Activated gamma-delta T cell treated with anti-CD3 and anti-CD28 coated beads, Interleukin-2, amount 50 U/mL, for 16 hours (primary cell): ENCODE results near the gene SLC39A6.
"Not testable (repeated sequence)": the region's sequence is repeated elsewhere in the genome, so short reads cannot be mapped to it uniquely, and the experiment has no call there.

Source experiments
- DNase-seq: peaks from one replicate; pipeline ENCODE4 v3.0.0-alpha.2; 2020; ENCODE audit warnings: low read depth

Gene SLC39A6

GRCh38 chr18:36135264-36135663 is 6.1 kb upstream of the SLC39A6 start:
- DNase-seq = no peak

- no peak for DNase-seq
Observed at GRCh38 chr18:36132756-36133155, 3.6 kb upstream of the SLC39A6 start.

DNA sequence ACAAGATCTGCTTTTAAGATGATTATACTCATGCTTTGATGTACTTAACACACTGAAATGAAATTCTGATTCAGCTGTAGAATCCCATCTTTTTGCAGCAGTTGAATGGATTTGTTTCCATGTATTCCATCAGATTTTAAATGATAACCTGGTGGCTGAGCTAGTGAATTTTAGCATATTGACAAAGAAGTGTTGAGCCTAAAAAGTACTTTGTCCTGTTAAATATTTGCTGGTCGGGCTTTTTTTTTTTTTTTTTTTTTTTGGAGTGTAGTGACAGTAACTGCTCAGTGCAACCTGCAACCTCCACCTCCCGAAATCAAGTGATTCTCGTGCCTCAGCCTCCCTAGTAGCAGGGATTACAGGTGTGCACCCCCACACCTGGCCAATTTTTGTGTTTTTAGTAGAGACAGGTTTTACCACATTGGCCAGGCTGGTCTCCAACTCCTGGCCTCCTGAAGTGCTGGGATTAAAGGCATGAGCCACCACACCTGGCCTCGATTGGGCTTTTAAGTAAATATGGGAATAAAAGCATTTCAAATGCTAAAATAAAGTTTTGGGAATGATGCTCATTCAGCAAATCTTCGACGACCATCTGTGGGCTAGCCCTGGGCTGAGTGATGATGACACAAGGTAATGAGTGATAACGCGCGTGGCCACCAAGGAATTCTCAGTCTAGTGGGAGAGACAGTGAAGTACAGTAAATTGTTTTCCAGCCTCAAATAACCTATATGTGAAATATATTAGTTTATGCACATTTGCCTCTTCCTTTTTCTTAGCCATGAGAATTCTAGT is 2.7 kb upstream of the SLC39A6 start:
- DNase-seq = no peak

- DNase-seq = no peak
Observed at GRCh38 chr18:36130883-36131653, 1.9 kb upstream of the SLC39A6 start.

DNA sequence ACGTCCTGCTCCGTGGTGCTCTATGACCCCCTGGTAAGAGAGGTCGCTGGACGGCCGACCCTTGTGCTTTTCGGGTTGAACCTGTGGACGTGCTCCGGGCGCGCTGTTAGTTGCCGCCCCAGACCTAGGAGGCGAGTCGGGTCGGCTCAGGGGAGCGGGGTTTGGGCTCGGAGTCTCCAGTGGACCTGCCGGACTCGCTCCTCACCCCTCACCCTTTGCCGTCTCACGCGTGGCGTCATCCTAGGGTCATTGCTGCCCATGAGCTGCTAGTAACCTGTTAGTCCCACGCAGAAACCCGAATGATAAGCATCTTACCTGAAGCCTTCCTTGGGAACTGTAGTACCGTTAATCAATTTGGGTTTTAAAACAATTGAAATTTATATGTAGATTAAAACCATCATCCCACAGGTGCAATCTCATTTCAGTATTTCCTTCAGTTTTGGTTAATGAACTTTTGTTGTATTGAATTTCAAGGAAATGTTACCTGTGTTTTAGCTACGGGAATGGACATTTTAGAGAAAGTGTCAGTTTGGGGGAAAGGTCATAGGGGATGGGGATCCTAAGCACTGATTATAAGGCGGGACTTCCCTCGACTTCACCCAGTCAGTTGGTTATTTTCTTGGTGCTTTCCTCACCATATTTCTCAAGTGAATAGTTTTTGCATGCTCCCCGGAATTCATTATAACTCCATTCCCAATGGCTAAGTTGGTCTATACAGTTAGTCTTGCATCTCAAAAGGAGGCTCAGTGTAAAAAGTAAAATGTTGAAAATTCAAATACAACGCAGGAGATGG is 1.1 kb upstream of the SLC39A6 start:
- DNase-seq = no peak

DNA sequence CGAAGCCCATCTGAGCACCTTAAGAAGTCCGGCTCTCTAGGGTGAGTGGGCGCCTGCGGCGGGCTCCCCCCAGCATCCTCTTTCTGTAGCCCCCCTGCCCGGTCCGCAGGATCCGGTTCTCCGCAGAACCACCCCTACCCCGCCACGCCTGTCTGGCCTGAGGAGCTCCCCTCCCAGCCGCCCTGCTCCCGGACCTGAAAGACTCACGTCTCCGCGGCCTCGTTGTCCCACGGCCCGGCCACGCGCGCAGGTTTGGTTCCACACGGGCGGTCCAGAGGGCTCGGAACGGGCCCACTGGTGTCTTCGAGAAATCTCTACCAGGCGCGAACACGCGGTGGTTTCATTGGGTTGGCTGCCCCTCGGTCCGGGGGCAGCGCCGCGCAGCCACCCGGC is 237 bp downstream of the SLC39A6 start:
- DNase-seq = peak; percentile 10

DNA sequence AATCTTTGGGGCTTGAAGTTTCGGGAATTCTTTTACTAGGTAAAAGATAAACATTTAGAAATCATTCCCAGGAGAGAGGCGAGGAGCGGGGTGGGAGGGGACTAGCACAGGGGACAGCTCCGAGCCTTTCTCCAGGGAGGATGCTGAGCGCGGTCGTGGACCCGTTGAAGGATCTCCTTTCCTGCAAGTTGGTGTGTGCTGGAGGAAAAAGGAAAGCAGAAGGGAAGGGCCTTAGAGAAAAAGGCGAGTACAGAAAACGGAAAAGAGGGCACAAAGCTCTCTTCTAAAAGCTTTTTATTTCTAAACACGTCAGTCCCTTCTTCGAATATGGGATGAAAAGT is 640 bp downstream of the SLC39A6 start:
- DNase-seq = no peak

DNA sequence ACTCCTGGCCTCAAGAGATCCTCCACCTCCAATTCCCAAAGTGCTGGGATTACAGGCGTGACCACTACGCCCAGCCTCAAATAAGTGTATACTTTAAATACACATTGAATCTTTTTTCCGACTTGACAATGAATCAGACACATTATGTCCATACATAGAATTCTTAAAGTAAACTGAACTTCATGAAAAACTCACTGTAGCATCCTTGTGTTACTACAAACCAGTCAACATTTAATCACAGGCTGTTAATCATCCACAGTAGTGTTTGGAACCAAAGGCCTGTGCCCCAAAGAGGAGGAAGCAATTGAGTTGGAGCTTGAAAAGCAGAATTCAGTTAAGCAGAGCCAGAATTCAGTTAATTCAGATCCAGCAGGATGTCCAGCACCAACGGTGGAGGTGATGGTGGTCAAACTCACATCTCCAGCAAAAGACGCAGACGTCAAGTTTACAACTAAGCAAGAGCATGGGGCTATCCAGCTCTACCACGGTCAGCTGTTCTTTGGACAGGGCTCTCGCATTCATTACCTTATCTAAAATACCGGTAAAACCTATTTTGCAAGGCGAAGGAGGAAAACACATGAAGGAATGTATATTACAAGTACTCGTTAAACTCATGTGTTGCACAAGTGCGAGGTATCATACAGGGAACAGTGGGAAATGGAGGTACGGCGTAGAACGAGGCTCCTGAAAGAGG is 1.2 kb downstream of the SLC39A6 start:
- DNase-seq = no peak

DNA sequence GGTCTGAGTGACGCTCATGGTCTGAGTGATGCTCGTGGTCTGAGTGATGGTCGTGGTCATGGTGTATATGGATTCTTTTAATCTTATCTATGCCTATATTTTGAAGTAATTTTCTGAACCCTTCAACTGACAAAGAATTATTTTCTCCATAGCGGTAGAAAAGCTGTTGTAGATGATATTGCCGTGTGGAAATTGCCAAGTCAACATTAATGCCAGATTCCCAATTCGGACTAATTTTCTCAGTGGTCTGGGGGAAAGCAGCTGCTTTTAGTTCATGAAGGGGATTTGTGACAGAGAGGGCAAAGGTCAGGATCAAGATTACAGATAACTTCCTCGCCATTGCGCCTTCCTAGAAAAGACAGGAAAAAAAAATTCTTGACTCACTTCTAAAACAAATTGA is 2.5 kb downstream of the SLC39A6 start:
- no peak for DNase-seq

GRCh38 chr18:36124841-36125240 is 4.3 kb downstream of the SLC39A6 start:
- DNase-seq = no peak

DNA sequence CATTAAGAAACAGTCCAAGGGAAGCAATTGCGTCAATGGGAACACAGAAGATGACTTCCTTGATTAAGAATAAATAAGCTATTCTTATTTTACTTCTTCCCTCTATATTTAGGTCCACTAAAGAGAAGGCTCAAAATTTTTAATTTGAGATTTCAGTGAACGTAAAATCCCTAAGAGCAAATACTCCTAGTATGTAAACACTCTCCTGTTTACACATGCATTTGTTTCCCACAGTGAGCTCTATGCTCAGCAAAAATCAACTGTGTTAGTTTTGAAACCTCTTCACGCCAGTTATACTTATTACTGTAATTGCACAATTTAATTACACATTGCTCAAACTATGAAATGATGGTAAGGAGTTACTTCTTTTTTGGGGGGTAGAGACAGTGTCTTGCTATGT is 8.8 kb downstream of the SLC39A6 start:
- no peak for DNase-seq

GRCh38 chr18:36116771-36117170 is 12.4 kb downstream of the SLC39A6 start:
- DNase-seq = not testable (repeated sequence)

DNA sequence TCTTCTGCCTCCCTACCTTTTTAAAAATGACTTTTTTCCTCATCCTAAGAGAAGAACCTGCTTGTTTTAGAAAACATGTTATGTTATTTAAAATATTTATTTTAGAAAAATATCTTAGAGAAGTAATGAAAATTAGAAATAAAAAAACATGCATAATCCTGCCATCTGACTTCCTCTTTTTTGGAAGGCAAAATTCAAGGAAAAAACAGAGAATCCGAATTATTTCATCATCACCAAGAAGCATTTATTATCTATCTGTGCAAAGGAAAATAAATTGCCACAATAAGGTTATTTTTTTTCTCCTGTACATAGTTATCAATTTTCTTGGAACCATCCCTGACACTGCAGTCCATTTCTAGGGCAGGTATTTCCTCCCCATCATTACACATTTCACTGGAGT is 14.4 kb downstream of the SLC39A6 start:
- no peak for DNase-seq

DNA sequence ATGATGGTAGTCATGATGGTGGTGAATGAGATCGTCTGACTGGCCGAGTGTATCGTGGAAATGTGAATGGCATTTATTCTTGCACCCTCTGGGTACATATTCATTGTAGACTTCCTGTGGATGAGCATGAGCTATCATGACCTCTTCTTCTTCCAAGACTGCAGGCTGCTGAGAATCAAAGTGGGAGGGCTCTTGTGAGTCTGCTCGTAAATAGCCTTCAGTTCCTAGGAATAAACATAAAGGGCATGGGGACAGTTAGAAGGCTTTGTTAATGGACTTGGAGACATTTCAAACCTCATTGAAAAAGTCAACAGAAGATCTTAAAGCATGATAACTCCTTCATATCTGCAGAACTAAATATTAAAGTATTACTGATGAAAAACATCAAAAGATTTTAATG is 14.9 kb downstream of the SLC39A6 start:
- DNase-seq = no peak

GRCh38 chr18:36112302-36112701 is 16.8 kb downstream of the SLC39A6 start:
- no peak for DNase-seq

GRCh38 chr18:36109737-36110136 is 19.4 kb downstream of the SLC39A6 start:
- DNase-seq = no peak

DNA sequence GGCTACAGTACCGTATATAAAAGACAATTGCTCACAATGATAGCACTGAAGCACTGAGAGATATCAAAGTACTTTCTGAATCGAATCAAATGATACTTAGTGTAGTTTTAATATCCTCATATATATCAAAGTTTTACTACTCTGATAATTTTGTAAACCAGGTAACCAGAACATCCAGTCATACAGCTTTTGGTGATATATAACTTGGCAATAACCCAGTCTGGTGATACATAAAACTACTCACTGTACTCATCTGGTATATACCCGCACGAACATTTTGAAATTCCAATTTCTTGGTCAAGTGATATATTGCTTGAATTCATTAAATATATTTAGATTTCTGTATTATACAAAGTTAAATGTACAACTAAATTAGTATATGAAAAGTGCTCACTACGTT is 20.5 kb downstream of the SLC39A6 start:
- no peak for DNase-seq

- no peak for DNase-seq
Observed at GRCh38 chr18:36108196-36108595, 20.9 kb downstream of the SLC39A6 start.

DNA sequence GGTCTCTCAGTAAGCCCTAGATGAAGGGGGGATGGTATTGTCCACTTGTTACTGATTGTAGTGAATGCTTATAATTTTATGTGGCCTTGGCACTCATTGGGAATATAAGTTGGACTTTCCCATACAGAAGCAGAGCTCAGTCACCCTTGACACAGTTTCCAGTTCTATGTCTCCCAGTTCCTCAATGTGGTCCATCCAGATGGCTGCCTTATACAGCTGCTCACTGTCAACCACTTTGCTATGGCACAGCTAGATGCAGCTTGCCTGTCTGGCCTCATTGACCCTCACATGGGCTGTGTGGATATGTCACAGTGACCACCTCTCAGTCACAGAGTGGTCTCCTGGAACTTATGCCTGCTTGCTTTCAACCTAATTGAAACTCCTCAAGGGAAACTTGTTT is 21.7 kb downstream of the SLC39A6 start:
- DNase-seq = no peak

DNA sequence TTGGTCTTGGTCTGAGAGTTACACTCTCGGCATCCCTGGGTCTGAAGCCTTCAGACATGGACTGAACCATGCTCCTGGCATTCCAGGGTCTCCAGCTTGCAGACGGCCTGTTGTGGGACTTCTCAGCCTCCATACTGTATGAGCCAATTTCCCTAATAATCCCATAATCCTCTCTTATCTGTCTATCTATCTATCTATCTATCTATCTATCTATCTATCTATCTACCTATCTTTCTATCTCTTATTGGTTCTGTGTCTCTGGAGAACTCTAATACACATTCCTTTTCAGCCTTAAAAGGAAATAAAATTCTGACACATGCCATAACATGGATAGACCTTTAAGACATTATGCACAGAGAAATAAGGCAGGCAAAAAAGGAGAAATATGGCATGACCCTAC is 24.4 kb downstream of the SLC39A6 start:
- no peak for DNase-seq

DNA sequence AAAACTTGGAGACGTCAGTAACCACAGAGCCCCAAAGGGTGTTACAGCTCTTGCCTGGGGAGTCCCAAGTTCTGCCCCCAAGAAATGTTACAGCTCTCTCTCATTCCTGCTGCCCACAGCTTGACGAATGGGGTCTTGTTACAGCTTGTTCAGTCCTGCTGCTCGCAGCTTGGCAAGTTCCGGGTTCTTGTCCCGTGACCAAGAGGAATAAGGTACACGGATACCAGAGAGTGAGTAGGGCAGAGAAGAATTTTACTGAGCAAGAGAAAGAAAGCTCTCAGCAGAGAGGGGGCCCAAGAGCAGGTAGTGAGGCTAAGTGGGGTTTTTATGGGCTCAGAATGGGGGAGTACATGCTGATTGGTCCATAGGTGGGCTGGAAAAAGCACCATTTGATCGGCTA is 27.2 kb downstream of the SLC39A6 start:
- DNase-seq = no peak

GRCh38 chr18:36099311-36099710 is 29.8 kb downstream of the SLC39A6 start:
- no peak for DNase-seq
